Spleen (tissue), 11 donors: ENCODE data around the gene ST3GAL3. TPM values are rescaled to one million over a fixed set of nuclear protein-coding genes. Genes with fewer than 3 reads are reported as not detected.

Experiments used
- DNase-seq: peaks from one replicate; pipeline ENCODE4 v3.0.0-alpha.2; 2020
- H3K27ac ChIP-seq, 8 donors: fragments of 200-600 bp; sonication (generic) in 7 of 8; 1 replicate in 4 of 8; 2 replicates in 4 of 8; pipeline versions ENCODE4 v1.5.0 to v1.8.0; 2016 to 2021; ENCODE audit warnings: inconsistent platforms in 4 of 8, mild to moderate bottlenecking in 4 of 8, moderate library complexity in 1 of 8
- H3K27me3 ChIP-seq, 7 donors: fragments of 200-600 bp; sonication (generic) in 6 of 7; replicated peaks in 1 of 7; 1 replicate in 4 of 7; 2 replicates in 3 of 7; pipeline versions ENCODE4 v1.5.0 to v1.8.0; 2016 to 2021; ENCODE audit warnings: inconsistent platforms in 3 of 7, mild to moderate bottlenecking in 1 of 7
- H3K36me3 ChIP-seq, 6 donors: fragments of 200-600 bp; sonication (generic) in 5 of 6; 1 replicate in 4 of 6; 2 replicates in 2 of 6; pipeline versions ENCODE4 v1.5.0 to v1.8.0; 2016 to 2021; ENCODE audit warnings: inconsistent platforms in 2 of 6
- H3K4me1 ChIP-seq, 6 donors: fragments of 200-600 bp; sonication (generic) in 5 of 6; 1 replicate in 3 of 6; 2 replicates in 3 of 6; pipeline versions ENCODE4 v1.5.0 to v1.8.0; 2016 to 2021; ENCODE audit warnings: inconsistent platforms in 3 of 6
- H3K4me3 ChIP-seq, 8 donors: fragments of 200-600 bp; sonication (generic) in 7 of 8; 1 replicate in 4 of 8; 2 replicates in 4 of 8; pipeline versions ENCODE4 v1.5.0 to v1.8.0; 2016 to 2021; ENCODE audit warnings: inconsistent platforms in 4 of 8, mild to moderate bottlenecking in 4 of 8, moderate library complexity in 2 of 8
- H3K9me3 ChIP-seq, 8 donors: fragments of 200-600 bp; sonication (generic) in 7 of 8; 1 replicate in 4 of 8; 2 replicates in 4 of 8; pipeline versions ENCODE4 v1.5.0 to v1.8.0; 2016 to 2021; ENCODE audit warnings: inconsistent platforms in 4 of 8
- CTCF ChIP-seq, 11 experiments: fragments of 200-600 bp in 7 of 11; fragments of 450-650 bp in 4 of 11; sonication (generic) in 4 of 11; IDR thresholded peaks in 8 of 11; conservative IDR thresholded peaks in 3 of 11; 1 replicate in 7 of 11; 2 replicates in 4 of 11; pipeline versions ENCODE4 v1.4.0 to v1.8.0; 2016 to 2021; ENCODE audit warnings: antibody characterized with exemption in 11 of 11, inconsistent platforms in 4 of 11, mild to moderate bottlenecking in 1 of 11
- POLR2A ChIP-seq, 3 donors: fragments of 450-650 bp; IDR thresholded peaks; one replicate each; pipeline ENCODE4 v1.5.1; 2017; ENCODE audit warnings: antibody characterized with exemption in 3 of 3, mild to moderate bottlenecking in 1 of 3
- POLR2AphosphoS5 ChIP-seq, 3 donors: sonication (generic); formaldehyde crosslinking; IDR thresholded peaks; one replicate each; pipeline ENCODE4 v1.5.1; 2017; ENCODE audit warnings: antibody characterized with exemption in 3 of 3
- WGBS, 5 donors: extraction: QIAGEN DNeasy Blood & Tissue Kit in 3 of 5; methylation state at CpG; one replicate each; pipeline versions ENCODE4 v1.1.5 to v1.1.7; 2013 to 2018; 5-methylcytosine and 5-hydroxymethylcytosine counted together
- intact Hi-C: fragments of 100-400 bp; cut with DNase I; formaldehyde crosslinking; loops from one replicate; pipeline ENCODE4 v1.15.0; 2023; ENCODE audit warnings: low total_unique reads
- polyA plus RNA-seq, 3 donors: library from polyadenylated mRNA; stranded (reverse); fragments of 200-250 nt; gene quantifications; one replicate each; pipeline ENCODE4 v1.2.1, GENCODE V29; 2013
- total RNA-seq, 7 donors: library from RNA; depleted of rRNA in 3 of 7; stranded (reverse); fragments of >200 nt in 3 of 7; fragmentation: NEBNext Ultra II Directional in 4 of 7; extraction: Animal tissue kit (Norgen Biotek cat#: 25700) in 4 of 7; gene quantifications; one replicate each; pipeline versions ENCODE4 v1.1.0 to v1.2.1, GENCODE V29; 2016 to 2021
- donor health status: healthy with polysubstance abuse.
- donor health status: DM: no; HTN: no; CAD: no; lungs with moderate emphysema.
- donor health status: DM: no; HTN: no; CAD: no.
- donor health status: Bipolar disorder and iron deficiency.
- donor health status: healthy.
- donor health status: DM: no; HTN: no; CAD: no.
- donor health status: DM: yes; HTN: yes; CAD: no.

ST3GAL3 gene
- total and polyA plus RNA-seq, 10 donors = 6.4 to 34.3 (median 21.0) TPM

GRCh38 chr1:43883321-43883720 is 176.0 kb downstream of the ST3GAL3 start:
- no peak for TF ChIP-seq POLR2AphosphoS5 (IDR thresholded peaks at IDR 0.05)
- no peak for TF ChIP-seq POLR2A (IDR thresholded peaks at IDR 0.05)
- no peak for TF ChIP-seq CTCF (IDR thresholded peaks at IDR 0.05 in 8 of 11, conservative IDR thresholded peaks at IDR 0.05 in 3 of 11)
- intact Hi-C loops = no loop called here
- Histone ChIP-seq H3K36me3 (peaks cover 0 to 46% (median 6%) of the 10 kb centered on the region in 6 donors), H3K9me3 (no peaks in the 10 kb centered on the region), H3K4me3 (no peak overlapping the region), H3K27ac (no peak overlapping the region), H3K27me3 (no peaks in the 10 kb centered on the region), H3K4me1 (no peaks in the 10 kb centered on the region)
- DNase-seq = no peak
- 88 to 100% (median 90%) methylated on average over 4 of the region's 4 CpGs for WGBS, 5 donors

- Histone ChIP-seq H3K27me3 (no peaks in the 10 kb centered on the region), H3K4me3 (no peak overlapping the region), H3K36me3 (peaks cover 0 to 31% (median 0%) of the 10 kb centered on the region in 6 donors), H3K9me3 (no peaks in the 10 kb centered on the region), H3K27ac (no peak overlapping the region), H3K4me1 (no peaks in the 10 kb centered on the region)
- TF ChIP-seq POLR2AphosphoS5 (IDR thresholded peaks at IDR 0.05) (no peak), POLR2A (IDR thresholded peaks at IDR 0.05) (no peak), CTCF (IDR thresholded peaks at IDR 0.05 in 8 of 11, conservative IDR thresholded peaks at IDR 0.05 in 3 of 11) (no peak)
- intact Hi-C loops = no loop called here
- no peak for DNase-seq
- 89 to 96% (median 92%) methylated on average over 12 of the region's 12 CpGs for WGBS, 5 donors
Observed at GRCh38 chr1:43885279-43885801, 178.0 kb downstream of the ST3GAL3 start.

- Histone ChIP-seq H3K27ac (no peak overlapping the region), H3K9me3 (no peaks in the 10 kb centered on the region), H3K36me3 (peaks cover 0 to 14% (median 0%) of the 10 kb centered on the region in 6 donors), H3K4me3 (no peak overlapping the region), H3K27me3 (no peaks in the 10 kb centered on the region), H3K4me1 (no peaks in the 10 kb centered on the region)
- TF ChIP-seq CTCF (IDR thresholded peaks at IDR 0.05 in 8 of 11, conservative IDR thresholded peaks at IDR 0.05 in 3 of 11) = no peak
- TF ChIP-seq POLR2AphosphoS5 (IDR thresholded peaks at IDR 0.05) = no peak
- no peak for TF ChIP-seq POLR2A (IDR thresholded peaks at IDR 0.05)
- intact Hi-C loops = no loop called here
- no peak for DNase-seq
Observed at GRCh38 chr1:43887748-43888147, 180.4 kb downstream of the ST3GAL3 start.

GRCh38 chr1:43890815-43891214 is 183.5 kb downstream of the ST3GAL3 start:
- no peak overlapping the region for H3K27ac ChIP-seq

More at GRCh38 chr1:43890815-43891214, 183.5 kb downstream of the ST3GAL3 start:
- Histone ChIP-seq H3K27me3 (no peaks in the 10 kb centered on the region), H3K4me3 (no peak overlapping the region), H3K4me1 (no peaks in the 10 kb centered on the region), H3K36me3 (peaks cover 0 to 22% (median 7%) of the 10 kb centered on the region in 6 donors), H3K9me3 (no peaks in the 10 kb centered on the region)
- DNase-seq = no peak
- 91 to 96% (median 94%) methylated on average over 5 of the region's 5 CpGs for WGBS, 5 donors
- intact Hi-C loops = no loop called here
- TF ChIP-seq POLR2AphosphoS5 (IDR thresholded peaks at IDR 0.05) (no peak), POLR2A (IDR thresholded peaks at IDR 0.05) (no peak), CTCF (IDR thresholded peaks at IDR 0.05 in 8 of 11, conservative IDR thresholded peaks at IDR 0.05 in 3 of 11) (no peak)
